ACC112 (cell line): Measurements from ENCODE around the gene ERCC8.

Experiments used
- H2AFZ ChIP-seq: fragments of 200-600 bp; sonication (generic); one replicate; pipeline ENCODE4 v1.6.0; 2017; ENCODE audit warnings: antibody characterized with exemption, low read length; ENCODE audit not compliant: unreplicated experiment
- H3K27ac ChIP-seq: fragments of 200-600 bp; sonication (generic); 2 replicates; pipeline ENCODE4 v1.5.1; 2014; ENCODE audit warnings: low read depth, mild to moderate bottlenecking, antibody characterized with exemption, low read length, moderate library complexity
- H3K27me3 ChIP-seq: fragments of 200-600 bp; sonication (generic); 2 replicates; pipeline ENCODE4 v1.6.1; 2014; ENCODE audit warnings: mild to moderate bottlenecking, antibody characterized with exemption, low read length, moderate library complexity, mixed read lengths; ENCODE audit not compliant: insufficient read depth
- H3K36me3 ChIP-seq: fragments of 200-600 bp; sonication (generic); 2 replicates; pipeline ENCODE4 v1.6.1; 2016; ENCODE audit warnings: mild to moderate bottlenecking, antibody characterized with exemption, low read length, moderate library complexity, mixed read lengths; ENCODE audit not compliant: insufficient read depth
- H3K4me1 ChIP-seq: fragments of 200-600 bp; sonication (generic); one replicate; pipeline ENCODE4 v1.6.1; 2016; ENCODE audit warnings: low read length, mixed read lengths; ENCODE audit not compliant: insufficient read depth, unreplicated experiment, control insufficient read depth
- H3K4me3 ChIP-seq: fragments of 200-600 bp; sonication (generic); 2 replicates; pipeline ENCODE4 v1.5.1; 2014; ENCODE audit warnings: mild to moderate bottlenecking, low read depth, low read length
- H3K79me2 ChIP-seq: fragments of 200-600 bp; sonication (generic); one replicate; pipeline ENCODE4 v1.6.0; 2016; ENCODE audit warnings: low read length; ENCODE audit not compliant: control insufficient read depth, unreplicated experiment, insufficient read depth

ERCC8 gene

GRCh38 chr5:60961685-60962084 is 16.8 kb upstream of the ERCC8 start:
- peaks cover 14% of the 10 kb centered on the region for H3K4me1 ChIP-seq
- no peaks in the 10 kb centered on the region for H3K27me3 ChIP-seq
- H3K79me2 ChIP-seq, result peaks cover 55% of the 10 kb centered on the region
- no peak overlapping the region for H3K4me3 ChIP-seq
- 0 out of 2 replicates have a peak, but pooled peaks cover 8% of the 10 kb centered on the region for H3K36me3 ChIP-seq
- no peak overlapping the region for H3K27ac ChIP-seq
- H2AFZ ChIP-seq, result no peak overlapping the region

DNA sequence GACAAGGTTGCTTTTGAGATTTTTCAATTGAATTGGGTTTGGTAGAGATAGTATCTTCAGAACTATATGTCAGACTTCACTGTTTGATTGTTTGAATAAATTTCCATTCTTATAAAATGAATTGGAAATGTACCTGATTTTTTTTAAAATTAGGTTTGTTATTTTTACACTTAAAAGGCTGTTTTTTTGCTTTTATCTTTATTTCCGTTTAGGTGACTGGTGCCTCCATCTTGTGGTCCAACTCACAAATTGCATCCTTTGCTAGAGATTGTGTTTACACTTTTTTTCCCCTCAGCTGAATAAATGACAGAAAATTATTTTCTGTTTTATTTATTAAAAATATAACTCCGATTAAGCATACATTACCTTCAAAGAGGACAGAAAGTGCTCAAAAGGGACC is 15.7 kb upstream of the ERCC8 start:
- H3K4me3 ChIP-seq, result no peak overlapping the region
- H3K36me3 ChIP-seq, result no peaks in the 10 kb centered on the region
- peaks cover 14% of the 10 kb centered on the region for H3K4me1 ChIP-seq
- H2AFZ ChIP-seq, result no peak overlapping the region
- H3K79me2 ChIP-seq, result peaks cover 53% of the 10 kb centered on the region
- no peak overlapping the region for H3K27ac ChIP-seq
- H3K27me3 ChIP-seq, result no peaks in the 10 kb centered on the region

DNA sequence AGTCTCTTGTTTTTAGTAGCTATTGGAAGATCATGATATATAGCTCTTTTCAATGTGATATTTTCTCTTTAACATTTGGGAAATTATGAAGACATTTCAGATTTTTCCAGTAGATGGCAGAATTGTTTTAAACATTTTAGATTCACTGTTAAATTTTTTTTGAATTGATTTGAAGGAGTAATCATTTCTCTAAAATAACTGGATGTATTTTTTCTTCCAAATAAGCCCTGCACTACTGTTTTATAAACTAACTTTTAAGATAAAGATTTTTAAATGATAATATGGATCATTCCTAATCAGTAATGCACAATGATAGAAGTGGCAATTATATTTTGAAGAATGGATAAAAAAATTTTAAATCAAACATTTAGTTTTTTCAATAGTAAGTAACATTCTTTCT is 14.3 kb upstream of the ERCC8 start:
- Histone ChIP-seq H2AFZ (no peak overlapping the region), H3K36me3 (no peaks in the 10 kb centered on the region), H3K79me2 (peaks cover 57% of the 10 kb centered on the region), H3K4me1 (peaks cover 14% of the 10 kb centered on the region), H3K4me3 (no peak overlapping the region), H3K27me3 (no peaks in the 10 kb centered on the region), H3K27ac (no peak overlapping the region)

GRCh38 chr5:60958712-60959111 is 13.8 kb upstream of the ERCC8 start:
- no peaks in the 10 kb centered on the region for H3K36me3 ChIP-seq
- H3K4me3 ChIP-seq, result no peak overlapping the region
- peaks cover 14% of the 10 kb centered on the region for H3K4me1 ChIP-seq
- H3K27ac ChIP-seq, result no peak overlapping the region
- H3K27me3 ChIP-seq, result no peaks in the 10 kb centered on the region
- no peak overlapping the region for H2AFZ ChIP-seq
- peaks cover 59% of the 10 kb centered on the region for H3K79me2 ChIP-seq

GRCh38 chr5:60958088-60958487 is 13.2 kb upstream of the ERCC8 start:
- Histone ChIP-seq H3K4me1 (peaks cover 14% of the 10 kb centered on the region), H2AFZ (no peak overlapping the region), H3K79me2 (peaks cover 59% of the 10 kb centered on the region), H3K36me3 (no peaks in the 10 kb centered on the region), H3K4me3 (no peak overlapping the region), H3K27me3 (no peaks in the 10 kb centered on the region), H3K27ac (no peak overlapping the region)

DNA sequence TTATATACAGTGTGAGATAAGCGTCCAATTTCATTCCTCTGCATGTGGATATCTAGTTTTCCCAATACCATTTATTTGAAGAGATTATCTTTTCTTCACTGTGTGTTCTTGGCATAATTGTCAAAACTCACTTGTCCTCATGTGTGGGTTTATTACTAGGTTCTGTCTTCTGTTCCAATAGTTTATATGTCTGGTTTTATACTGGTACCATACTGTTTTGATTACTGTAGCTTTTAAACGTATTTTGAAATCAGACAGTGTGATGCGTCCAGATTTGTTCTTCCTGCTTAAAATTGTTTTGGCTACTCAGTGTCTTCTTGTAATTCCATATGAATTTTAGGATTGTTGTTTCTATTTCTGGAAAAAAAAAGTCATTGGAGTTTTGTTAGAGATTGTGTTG is 10.4 kb upstream of the ERCC8 start:
- Histone ChIP-seq H3K27me3 (no peaks in the 10 kb centered on the region), H3K79me2 (peaks cover 78% of the 10 kb centered on the region), H2AFZ (no peak overlapping the region), H3K4me1 (peaks cover 11% of the 10 kb centered on the region), H3K36me3 (no peaks in the 10 kb centered on the region), H3K27ac (no peak overlapping the region), H3K4me3 (no peak overlapping the region)

DNA sequence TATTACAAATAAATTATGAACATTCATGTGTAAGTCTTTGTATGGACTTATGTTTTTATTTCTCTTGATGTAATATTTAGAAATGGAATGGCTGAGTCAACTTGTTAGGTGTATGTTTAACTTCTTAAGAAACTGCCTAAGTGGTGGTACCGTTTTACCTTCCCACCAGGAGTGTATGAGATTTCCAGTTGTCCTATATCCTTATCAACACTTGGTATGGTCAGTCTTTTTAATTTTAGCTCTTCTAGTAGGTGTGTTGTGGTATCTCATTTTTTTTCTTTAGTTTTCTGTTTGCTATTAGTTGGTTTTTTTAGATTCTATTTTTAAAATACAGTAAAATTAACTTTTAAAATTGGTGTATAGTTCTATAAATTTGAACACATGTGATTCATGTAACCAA is 3.9 kb upstream of the ERCC8 start:
- Histone ChIP-seq H2AFZ (no peak overlapping the region), H3K4me1 (peaks cover 10% of the 10 kb centered on the region), H3K36me3 (no peaks in the 10 kb centered on the region), H3K79me2 (peaks cover 84% of the 10 kb centered on the region), H3K4me3 (no peak overlapping the region), H3K27ac (no peak overlapping the region), H3K27me3 (no peaks in the 10 kb centered on the region)

- Histone ChIP-seq H3K79me2 (peaks cover 83% of the 10 kb centered on the region), H3K4me3 (peak overlapping the region; percentile 84), H3K4me1 (peaks cover 15% of the 10 kb centered on the region), H3K27ac (peak overlapping the region; percentile 72), H3K27me3 (no peaks in the 10 kb centered on the region), H2AFZ (peak overlapping the region; percentile 99), H3K36me3 (peaks cover 1% of the 10 kb centered on the region; the same call in 1 of the 2 replicates)
Observed at GRCh38 chr5:60945813-60946187, 930 bp upstream of the ERCC8 start.

DNA sequence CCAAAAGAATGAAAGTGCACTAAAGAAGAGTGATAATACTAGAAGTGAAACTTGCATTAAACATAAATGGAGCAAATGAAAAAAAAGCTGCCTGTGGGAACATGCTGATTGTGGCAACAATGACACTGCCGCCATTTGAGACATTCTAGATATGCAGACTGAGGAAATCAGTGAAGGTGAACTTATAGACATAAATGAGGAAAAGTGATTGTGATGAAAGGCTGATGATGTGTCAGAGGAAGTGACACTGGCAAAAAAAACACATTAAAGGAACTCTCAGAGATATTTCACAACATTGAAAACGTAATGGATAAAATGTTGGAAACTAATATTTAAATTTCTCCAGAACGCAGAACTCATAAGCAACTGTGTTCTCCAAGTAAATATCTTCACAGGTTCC is 1.2 kb downstream of the ERCC8 start:
- peak overlapping the region; percentile 84 for H3K4me3 ChIP-seq
- H3K27me3 ChIP-seq, result no peaks in the 10 kb centered on the region
- no peak overlapping the region for H3K27ac ChIP-seq
- peaks cover 19% of the 10 kb centered on the region for H3K36me3 ChIP-seq
- H3K4me1 ChIP-seq, result peaks cover 15% of the 10 kb centered on the region
- no peak overlapping the region for H2AFZ ChIP-seq
- H3K79me2 ChIP-seq, result peaks cover 71% of the 10 kb centered on the region

GRCh38 chr5:60929024-60929423 is 15.8 kb downstream of the ERCC8 start:
- peaks cover 5% of the 10 kb centered on the region for H3K36me3 ChIP-seq
- H3K4me3 ChIP-seq, result no peak overlapping the region
- no peak overlapping the region for H2AFZ ChIP-seq
- no peaks in the 10 kb centered on the region for H3K79me2 ChIP-seq
- no peak overlapping the region for H3K27ac ChIP-seq
- H3K4me1 ChIP-seq, result no peaks in the 10 kb centered on the region
- no peaks in the 10 kb centered on the region for H3K27me3 ChIP-seq

- Histone ChIP-seq H3K36me3 (peaks cover 5% of the 10 kb centered on the region), H3K27ac (no peak overlapping the region), H3K27me3 (no peaks in the 10 kb centered on the region), H3K4me3 (no peak overlapping the region), H2AFZ (no peak overlapping the region), H3K79me2 (no peaks in the 10 kb centered on the region), H3K4me1 (no peaks in the 10 kb centered on the region)
Observed at GRCh38 chr5:60927450-60927849, 17.4 kb downstream of the ERCC8 start.
